ENCODE measurements around the gene ZBP1. TPM values are rescaled to one million over a fixed set of nuclear protein-coding genes. Genes with fewer than 3 reads are reported as not detected.

ZBP1 gene
- total RNA-seq, 2 donors from 2014 or later: 4.1 to 6.1 TPM

DNA sequence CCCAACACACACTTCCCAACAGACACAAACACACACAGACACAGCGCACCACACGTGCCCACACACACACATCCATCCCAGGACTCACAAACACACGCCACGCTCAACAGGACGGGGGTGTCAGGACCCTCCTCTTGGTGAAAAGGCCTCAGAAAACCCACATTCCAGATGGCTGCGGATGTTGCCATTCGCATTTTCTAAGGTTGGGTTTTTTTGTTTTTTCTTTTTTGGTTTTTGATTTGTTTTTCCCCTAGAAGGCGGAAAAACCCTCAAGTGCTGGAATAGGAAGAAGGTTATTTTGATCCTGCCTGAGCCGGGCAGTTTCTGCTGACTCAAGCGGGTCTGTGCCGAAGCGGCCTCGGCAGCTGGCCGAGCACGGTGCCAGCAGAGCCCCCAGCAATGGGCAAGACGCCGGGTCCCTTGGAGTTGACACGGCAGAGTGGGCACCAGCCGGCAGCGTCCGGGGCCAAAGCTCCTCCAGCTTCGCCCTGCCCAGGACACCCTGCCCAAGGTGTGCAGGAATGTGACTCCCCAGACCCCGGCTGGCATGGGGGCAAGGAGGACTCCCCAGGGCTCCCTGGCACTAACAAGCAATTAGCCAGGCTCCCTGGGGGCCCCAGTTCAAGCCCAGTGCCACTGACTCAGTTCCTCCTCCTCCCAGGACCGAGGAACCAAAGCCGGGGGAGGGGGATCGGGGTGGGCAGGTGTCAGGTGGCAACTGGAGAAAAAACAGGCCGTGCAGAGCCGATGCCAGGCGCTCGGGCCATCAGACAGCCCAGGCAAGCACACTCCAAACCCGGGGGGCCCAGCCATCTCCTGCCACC is 40.9 kb upstream of the ZBP1 start:
- DNase-seq (ENCODE audit: low spot score) (peak; percentile 1), ATAC-seq (ENCODE audit: insufficient number of reproducible peaks, low FRiP score, low read depth) (no peak)
- H3K4me3 ChIP-seq: peak overlapping the region; percentile 44
- H3K27ac ChIP-seq: peak overlapping the region in 1 of 2 donors; percentile 32
- H3K27me3 ChIP-seq (replicated peaks; ENCODE audit: insufficient read depth): no peaks in the 10 kb centered on the region
- H3K36me3 ChIP-seq: peaks cover 32% of the 10 kb centered on the region
- H3K4me1 ChIP-seq (ENCODE audit: control insufficient read depth in 1 of 2, low read depth in 2 of 2): peaks cover 18 to 83% of the 10 kb centered on the region in 2 donors
- TF ChIP-seq, protein P1, sequence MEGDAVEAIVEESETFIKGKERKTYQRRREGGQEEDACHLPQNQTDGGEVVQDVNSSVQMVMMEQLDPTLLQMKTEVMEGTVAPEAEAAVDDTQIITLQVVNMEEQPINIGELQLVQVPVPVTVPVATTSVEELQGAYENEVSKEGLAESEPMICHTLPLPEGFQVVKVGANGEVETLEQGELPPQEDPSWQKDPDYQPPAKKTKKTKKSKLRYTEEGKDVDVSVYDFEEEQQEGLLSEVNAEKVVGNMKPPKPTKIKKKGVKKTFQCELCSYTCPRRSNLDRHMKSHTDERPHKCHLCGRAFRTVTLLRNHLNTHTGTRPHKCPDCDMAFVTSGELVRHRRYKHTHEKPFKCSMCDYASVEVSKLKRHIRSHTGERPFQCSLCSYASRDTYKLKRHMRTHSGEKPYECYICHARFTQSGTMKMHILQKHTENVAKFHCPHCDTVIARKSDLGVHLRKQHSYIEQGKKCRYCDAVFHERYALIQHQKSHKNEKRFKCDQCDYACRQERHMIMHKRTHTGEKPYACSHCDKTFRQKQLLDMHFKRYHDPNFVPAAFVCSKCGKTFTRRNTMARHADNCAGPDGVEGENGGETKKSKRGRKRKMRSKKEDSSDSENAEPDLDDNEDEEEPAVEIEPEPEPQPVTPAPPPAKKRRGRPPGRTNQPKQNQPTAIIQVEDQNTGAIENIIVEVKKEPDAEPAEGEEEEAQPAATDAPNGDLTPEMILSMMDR (IDR thresholded peaks at IDR 0.05): no peak
- H3K9me3 ChIP-seq: no peaks in the 10 kb centered on the region

DNA sequence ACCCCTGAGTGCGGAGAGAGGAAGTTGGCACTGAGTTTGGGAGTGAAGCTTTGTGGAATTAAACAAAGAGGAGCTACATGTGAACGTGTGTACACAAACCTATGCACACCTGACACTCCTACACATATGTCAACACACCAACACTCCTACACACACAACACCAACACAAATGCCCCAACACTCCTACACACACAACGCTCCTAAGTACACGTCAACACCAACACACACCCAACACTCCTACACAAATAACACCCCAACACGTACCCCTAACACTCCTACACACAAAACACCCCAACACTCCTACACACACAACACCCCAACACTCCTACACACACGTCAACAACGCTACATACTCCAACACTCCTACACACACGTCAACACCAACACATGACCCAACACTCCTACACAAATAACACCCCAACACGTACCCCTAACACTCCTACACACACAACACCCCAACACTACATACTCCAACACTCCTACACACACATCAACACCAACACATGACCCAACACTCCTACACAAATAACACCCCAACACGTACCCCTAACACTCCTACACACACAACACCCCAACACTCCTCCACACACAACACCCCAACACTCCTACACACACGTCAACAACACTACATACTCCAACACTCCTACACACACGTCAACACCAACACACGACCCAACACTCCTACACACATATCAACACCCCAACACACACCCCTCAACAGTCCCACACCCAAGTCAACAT is 40.1 kb upstream of the ZBP1 start:
- no peak for ATAC-seq (ENCODE audit: insufficient number of reproducible peaks, low FRiP score, low read depth)
- Histone ChIP-seq H3K36me3 (peaks cover 32% of the 10 kb centered on the region), H3K27me3 (replicated peaks; ENCODE audit: insufficient read depth) (no peaks in the 10 kb centered on the region), H3K27ac (no peak overlapping the region), H3K4me1 (ENCODE audit: control insufficient read depth in 1 of 2, low read depth in 2 of 2) (peaks cover 18 to 90% of the 10 kb centered on the region in 2 donors), H3K4me3 (no peak overlapping the region), H3K9me3 (no peaks in the 10 kb centered on the region)
- DNase-seq (ENCODE audit: low spot score): no peak
- TF ChIP-seq, protein P1 (IDR thresholded peaks at IDR 0.05): no peak

DNA sequence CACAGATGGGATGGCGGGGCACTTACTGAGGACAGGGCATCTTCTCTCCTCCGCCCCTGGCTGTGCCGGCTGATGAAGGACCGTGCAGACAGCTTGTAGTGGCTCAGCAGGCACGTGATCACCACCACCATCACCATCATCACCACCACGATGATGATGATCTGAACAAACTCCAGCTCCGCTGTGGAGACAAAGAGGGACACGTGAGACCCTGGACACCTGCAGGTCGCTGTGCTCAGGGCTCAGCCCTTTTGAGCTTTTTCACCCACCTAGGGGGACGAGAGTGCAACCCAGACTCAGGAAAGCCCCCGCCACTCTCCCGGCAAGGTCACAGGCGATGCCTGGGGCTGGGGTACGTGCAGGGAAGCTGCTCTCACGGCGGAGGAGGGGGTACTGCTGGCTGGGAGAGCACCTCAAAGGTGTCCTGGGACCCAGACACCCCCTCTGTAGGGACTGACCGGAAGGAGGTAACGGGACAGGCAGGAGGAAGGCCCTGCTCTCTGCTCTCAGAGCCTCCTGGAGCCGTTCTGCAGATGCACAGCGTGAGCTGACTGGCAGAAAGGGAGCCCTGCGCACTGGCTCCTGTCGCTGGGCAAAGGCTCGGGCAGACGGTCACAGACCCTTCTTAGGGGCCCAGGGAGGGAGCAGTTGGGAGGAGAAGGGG is 39.4 kb upstream of the ZBP1 start:
- H3K4me3 ChIP-seq: no peak overlapping the region
- DNase-seq (ENCODE audit: low spot score) (peak; percentile 3), ATAC-seq (ENCODE audit: insufficient number of reproducible peaks, low FRiP score, low read depth) (no peak)
- H3K27ac ChIP-seq: peak overlapping the region in 1 of 2 donors; percentile 19
- TF ChIP-seq, protein P1 (IDR thresholded peaks at IDR 0.05): no peak
- peaks cover 32% of the 10 kb centered on the region for H3K36me3 ChIP-seq
- no peaks in the 10 kb centered on the region for H3K9me3 ChIP-seq
- no peaks in the 10 kb centered on the region for H3K27me3 ChIP-seq (replicated peaks; ENCODE audit: insufficient read depth)
- peaks cover 18 to 90% of the 10 kb centered on the region in 2 donors for H3K4me1 ChIP-seq (ENCODE audit: control insufficient read depth in 1 of 2, low read depth in 2 of 2)

- no peak for ATAC-seq (ENCODE audit: insufficient number of reproducible peaks, low FRiP score, low read depth)
- no peaks in the 10 kb centered on the region for H3K27me3 ChIP-seq (replicated peaks; ENCODE audit: insufficient read depth)
- H3K27ac ChIP-seq: peak overlapping the region in 1 of 2 donors; percentile 19
- H3K4me1 ChIP-seq (ENCODE audit: control insufficient read depth in 1 of 2, low read depth in 2 of 2): peaks cover 14 to 87% of the 10 kb centered on the region in 2 donors
- H3K4me3 ChIP-seq: no peak overlapping the region
- TF ChIP-seq, protein P1 (IDR thresholded peaks at IDR 0.05): no peak
- DNase-seq (ENCODE audit: low spot score): peak; percentile 0
- peaks cover 32% of the 10 kb centered on the region for H3K36me3 ChIP-seq
- H3K9me3 ChIP-seq: no peaks in the 10 kb centered on the region
These were observed 38.7 kb upstream of the ZBP1 start for GRCh38 chr20:57658833-57659516.
